Measurements from ENCODE around the gene PLEKHM2.

The PLEKHM2 gene

GRCh38 chr1:15760520-15761211 lies 76.5 kb downstream of the PLEKHM2 start:
- no peak for DNase-seq (ENCODE audit: low spot score)

- DNase-seq (ENCODE audit: low spot score), result no peak
Observed at GRCh38 chr1:15761366-15762128, 77.4 kb downstream of the PLEKHM2 start.

GRCh38 chr1:15762546-15762945 lies 78.4 kb downstream of the PLEKHM2 start:
- DNase-seq (ENCODE audit: low spot score), result no peak

- no peak for DNase-seq (ENCODE audit: low spot score)
Observed at GRCh38 chr1:15764269-15764764, 80.2 kb downstream of the PLEKHM2 start.

- no peak for DNase-seq (ENCODE audit: low spot score)
Observed at GRCh38 chr1:15764890-15765289, 80.8 kb downstream of the PLEKHM2 start.

GRCh38 chr1:15765495-15766194 lies 81.5 kb downstream of the PLEKHM2 start:
- no peak for DNase-seq (ENCODE audit: low spot score)

GRCh38 chr1:15767941-15768340 lies 83.8 kb downstream of the PLEKHM2 start:
- no peak for DNase-seq (ENCODE audit: low spot score)

GRCh38 chr1:15768388-15768787 lies 84.3 kb downstream of the PLEKHM2 start:
- no peak for DNase-seq (ENCODE audit: low spot score)

GRCh38 chr1:15770313-15770962 lies 86.3 kb downstream of the PLEKHM2 start:
- no peak for DNase-seq (ENCODE audit: low spot score)

- no peak for DNase-seq (ENCODE audit: low spot score)
Observed at GRCh38 chr1:15771836-15772515, 87.9 kb downstream of the PLEKHM2 start.

GRCh38 chr1:15775706-15776105 lies 91.6 kb downstream of the PLEKHM2 start:
- no peak for DNase-seq (ENCODE audit: low spot score)

- DNase-seq (ENCODE audit: low spot score), result no peak
Observed at GRCh38 chr1:15777909-15778707, 94.0 kb downstream of the PLEKHM2 start.
